NK-92 (cell line): ENCODE measurements around the gene ATAD3A.

Experiments used
- DNase-seq: peaks from one replicate; lab custom pipeline; 2025; ENCODE audit not compliant: unreplicated experiment; lab: John Stamatoyannopoulos, UW

Gene ATAD3A

DNA sequence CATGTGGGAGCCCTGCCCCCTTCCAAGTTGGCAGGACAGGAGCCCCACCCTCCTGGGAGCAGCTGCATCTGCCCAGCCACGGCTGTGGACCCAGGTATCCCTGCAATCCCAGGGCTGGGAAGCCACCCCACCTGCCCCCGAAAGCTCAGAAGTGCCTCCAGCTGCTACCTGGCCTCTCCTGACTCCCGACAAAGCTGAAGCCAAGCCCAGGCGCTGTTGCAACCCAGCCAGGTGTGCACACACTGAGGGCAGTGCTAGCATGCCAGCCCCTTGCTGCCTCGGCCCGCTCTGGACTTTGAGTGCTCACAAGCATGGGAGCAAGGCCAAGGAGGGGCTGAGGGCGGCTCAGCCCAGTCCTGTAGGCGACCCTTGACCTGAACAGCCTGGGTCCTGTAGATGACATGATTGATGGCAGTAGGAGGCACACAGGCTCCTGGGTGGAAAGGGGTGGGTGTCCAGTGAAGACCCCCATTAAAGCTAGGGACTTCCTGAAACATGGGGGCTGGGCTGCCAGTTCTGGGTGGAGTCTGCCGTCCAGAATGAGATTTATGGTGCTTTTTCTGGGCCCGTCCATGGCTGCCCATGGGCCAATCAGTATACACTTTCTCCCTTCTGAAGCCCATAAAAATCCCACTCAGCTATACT, 65.5 kb downstream of the ATAD3A start:
- DNase-seq = no peak

DNA sequence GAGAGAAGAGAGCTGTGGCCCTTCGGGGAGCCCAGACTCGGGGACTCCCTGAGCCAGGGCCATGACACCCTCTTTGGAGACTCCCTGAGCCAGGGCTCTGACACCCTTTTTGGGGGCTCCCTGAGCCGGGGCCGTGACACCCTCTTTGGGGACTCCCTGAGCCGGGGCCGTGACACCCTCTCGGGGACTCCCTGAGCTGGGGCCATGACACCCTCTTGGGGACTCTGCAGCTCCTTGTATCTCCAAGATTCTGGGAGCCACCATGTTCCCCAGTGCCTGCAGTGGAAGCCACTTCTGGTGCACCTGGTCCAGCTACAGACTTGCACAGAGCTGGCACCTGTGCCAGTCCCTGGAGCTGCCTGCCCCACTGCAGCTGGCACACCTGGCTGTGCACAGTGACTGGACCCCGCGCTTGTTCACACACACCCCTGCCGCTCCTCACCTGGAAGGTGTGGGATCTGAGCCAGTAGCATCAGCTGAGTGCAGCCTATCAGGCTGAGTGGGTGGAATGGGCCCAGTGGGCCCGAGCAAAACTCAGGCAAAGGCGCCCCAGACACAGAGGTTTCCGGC, 66.5 kb downstream of the ATAD3A start:
- no peak for DNase-seq

DNA sequence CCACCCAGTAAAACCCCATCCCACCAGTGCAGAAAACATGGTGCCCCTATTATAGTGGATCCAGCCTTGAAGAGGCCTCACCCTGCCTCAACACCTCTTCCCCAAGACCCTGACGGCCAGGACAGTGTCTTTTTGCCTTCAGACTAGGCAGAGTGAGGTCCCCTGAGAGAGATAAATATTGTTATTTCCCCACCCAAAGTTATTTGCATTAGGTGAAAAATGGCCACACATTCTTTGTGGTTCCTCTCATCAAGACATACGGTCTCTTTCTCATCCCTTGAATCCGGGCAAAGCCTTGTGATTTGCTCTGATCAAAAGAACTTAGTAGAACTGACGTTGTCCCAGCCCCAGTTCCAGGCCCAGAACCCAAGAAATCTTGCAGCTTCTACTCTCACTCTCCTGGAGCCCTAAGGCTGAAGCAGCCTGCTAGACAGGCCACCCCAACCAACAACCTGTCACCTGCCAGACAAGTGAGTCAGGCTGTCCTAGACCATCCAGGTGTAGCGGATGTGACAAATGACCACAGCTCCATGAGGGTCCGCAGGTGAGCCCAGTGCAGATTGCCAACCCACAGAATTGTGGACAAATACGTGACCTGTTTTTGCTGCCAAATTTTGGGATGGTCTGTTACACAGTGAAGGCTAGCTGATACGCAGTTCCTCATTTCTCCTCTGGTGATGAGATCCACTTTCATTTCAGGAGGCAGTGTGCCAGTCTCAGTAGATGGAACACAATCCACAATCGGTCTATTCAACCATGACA, 70.8 kb downstream of the ATAD3A start:
- no peak for DNase-seq

DNA sequence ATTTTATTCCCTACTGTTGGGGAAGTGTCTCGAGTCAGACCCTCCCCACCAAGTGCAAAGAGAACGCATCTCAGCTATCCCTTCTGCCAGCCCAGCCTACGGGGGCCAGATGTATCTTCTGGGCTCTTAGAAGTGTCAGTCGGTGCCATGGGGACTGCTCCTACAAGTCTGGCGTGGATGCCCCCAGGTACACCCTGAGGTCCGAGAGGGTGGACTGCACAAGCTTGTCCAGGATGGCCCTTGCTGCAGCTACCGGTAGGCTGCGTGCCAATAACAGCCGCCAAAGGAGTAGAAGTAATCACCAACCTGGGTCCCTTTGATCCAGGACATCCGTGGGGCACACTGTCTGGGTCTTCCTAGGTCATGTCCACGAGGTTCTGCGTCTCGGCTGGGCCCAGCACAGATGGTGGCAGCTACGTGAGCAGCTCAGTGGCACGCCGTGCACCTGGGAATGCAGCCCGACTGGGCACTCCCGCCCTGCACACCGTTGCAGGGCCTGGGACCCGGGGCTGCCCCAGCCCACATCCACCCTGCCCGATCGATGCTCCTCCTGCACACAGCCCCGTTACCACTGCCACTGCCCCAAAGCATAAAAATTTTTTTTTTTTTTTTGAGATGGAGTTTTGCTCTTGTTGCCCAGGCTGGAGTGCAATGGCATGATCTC, 71.5 kb downstream of the ATAD3A start:
- no peak for DNase-seq
